Right renal cortex interstitium (tissue), 3 donors: ENCODE results near the gene SEC24A. TPM values are rescaled to one million over a fixed set of nuclear protein-coding genes. Genes with fewer than 3 reads are reported as not detected.
"Not testable (repeated sequence)": the region's sequence is repeated elsewhere in the genome, so short reads cannot be mapped to it uniquely, and the experiment has no call there.

Source experiments
- DNase-seq, 3 donors: peaks; one replicate each; pipeline ENCODE4 v3.0.0-alpha.2; 2013; ENCODE audit warnings: low read depth in 3 of 3, low spot score in 2 of 3
- polyA plus RNA-seq, 3 donors: library from polyadenylated mRNA; unstranded; fragments of 120-200 nt; gene quantifications; one replicate each; pipeline ENCODE4 v1.2.1, GENCODE V29; 2013; ENCODE audit not compliant: insufficient read length in 3 of 3

The SEC24A gene
- polyA plus RNA-seq, 3 donors = 21.3 to 22.1 (median 21.9) TPM

DNA sequence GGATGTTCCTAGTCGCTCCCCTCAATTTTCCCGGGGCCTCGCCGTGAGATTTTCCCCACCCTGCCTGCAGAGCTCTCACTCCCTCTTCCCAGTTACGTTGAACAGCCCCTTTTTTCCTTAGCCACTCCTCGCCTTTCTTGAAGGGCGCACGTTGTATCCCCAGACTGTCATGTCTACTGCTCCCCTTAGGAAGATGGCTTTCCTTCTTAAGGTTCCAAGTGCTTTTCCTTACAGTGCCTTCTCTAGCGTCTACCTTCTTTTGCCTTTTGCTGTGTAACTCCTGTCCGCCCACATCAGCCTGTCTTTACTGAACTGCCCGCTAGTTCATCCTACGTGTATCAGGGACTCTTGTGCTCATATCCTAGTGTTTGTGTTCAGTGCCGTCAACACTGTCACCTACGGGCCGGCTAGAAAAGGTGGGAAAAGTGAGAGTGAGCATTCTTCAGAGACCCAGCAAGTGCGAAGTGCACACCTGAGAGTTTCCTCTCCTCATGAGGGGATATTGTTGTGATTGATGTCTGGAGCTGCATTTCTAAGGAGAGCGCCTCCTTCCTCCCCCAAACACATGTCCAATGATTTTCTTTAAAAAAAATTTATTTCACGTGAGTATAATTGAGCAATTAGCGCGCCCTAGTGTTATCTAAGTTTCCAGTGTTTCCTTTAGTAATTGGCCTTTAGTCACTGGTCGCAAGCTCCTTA, 90.5 kb downstream of the SEC24A start:
- peak; percentile 31 to 46 (median 41) for DNase-seq

- DNase-seq = no peak
Measured at GRCh38 chr5:134741052-134741451, 92.5 kb downstream of the SEC24A start.

GRCh38 chr5:134742134-134742533, 93.5 kb downstream of the SEC24A start:
- no peak for DNase-seq

DNA sequence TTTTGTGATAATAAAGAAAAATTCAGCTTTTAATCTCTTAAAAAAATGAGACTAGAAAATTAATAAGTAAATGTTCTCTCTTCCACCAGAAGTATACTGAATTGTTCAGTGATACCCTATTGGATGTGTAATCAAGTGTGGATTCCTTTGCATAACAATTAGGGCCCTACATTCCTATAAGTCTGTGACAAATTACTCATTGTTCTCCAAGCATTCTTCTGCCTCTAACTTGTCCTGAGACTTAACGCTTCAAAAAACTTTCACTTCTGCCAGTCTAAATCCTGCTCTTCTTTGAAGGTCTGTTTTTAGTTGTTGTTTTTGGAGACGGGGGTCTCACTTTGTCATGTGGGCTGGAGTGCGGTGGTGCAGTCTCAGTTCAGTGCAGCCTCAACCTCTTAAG, 100.8 kb downstream of the SEC24A start:
- no peak for DNase-seq

GRCh38 chr5:134758176-134758503, 109.6 kb downstream of the SEC24A start:
- DNase-seq = no peak

GRCh38 chr5:134758504-134759341, 110.1 kb downstream of the SEC24A start, which contains the start of gene DDX46:
Gene DDX46 (plus strand): TSS chr5:134758779. CDS start chr5:134758939, 160 bp downstream.
- peak; percentile 77 to 88 (median 81) for DNase-seq

- not testable (repeated sequence) for DNase-seq
Measured at GRCh38 chr5:134767528-134768291, 119.1 kb downstream of the SEC24A start.

DNA sequence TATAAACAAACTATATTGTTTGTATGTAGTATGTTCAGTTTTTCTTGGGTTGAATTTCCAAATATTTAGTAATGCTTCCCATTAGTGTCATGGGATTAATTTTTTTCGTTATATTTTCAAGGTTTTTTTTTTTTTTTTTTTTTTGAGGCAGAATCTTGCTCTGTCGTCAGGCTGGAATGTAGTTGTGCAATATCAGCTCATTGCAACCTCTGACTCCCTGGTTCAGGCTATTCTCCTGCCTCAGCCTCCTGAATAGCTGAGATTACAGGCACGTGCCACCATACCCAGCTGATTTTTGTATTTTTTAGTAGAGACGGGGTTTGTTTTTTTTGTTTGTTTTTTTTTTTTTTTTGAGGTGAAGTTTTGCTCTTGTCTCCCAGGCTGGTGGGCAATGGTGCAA, 120.6 kb downstream of the SEC24A start:
- no peak for DNase-seq

GRCh38 chr5:134772461-134773125, 124.0 kb downstream of the SEC24A start:
- no peak for DNase-seq

- DNase-seq = no peak
Measured at GRCh38 chr5:134777366-134777765, 128.8 kb downstream of the SEC24A start.

Other genes starting within 250 kb of the SEC24A start
- 10 to 100 TPM; 30.6 to 32.8 (median 32.0) TPM for gene CDKN2AIPNL, start 236.9 kb upstream of the SEC24A start, polyA plus RNA-seq
- gene JADE2, start 123.1 kb upstream of the SEC24A start, polyA plus RNA-seq = 10 to 100 TPM in 1 of 3 donors, 1 to 10 TPM in 2; 9.7 to 10.3 (median 9.9) TPM
- 10 to 100 TPM; 47.7 to 51.0 (median 49.0) TPM for gene SAR1B, start 16.0 kb upstream of the SEC24A start, polyA plus RNA-seq
- 10 to 100 TPM; 64.0 to 80.0 (median 66.5) TPM for gene CAMLG, start 89.8 kb downstream of the SEC24A start, polyA plus RNA-seq
- gene DDX46, start 110.0 kb downstream of the SEC24A start, polyA plus RNA-seq = 10 to 100 TPM; 73.6 to 89.4 (median 78.0) TPM
- gene C5orf24, start 197.2 kb downstream of the SEC24A start, polyA plus RNA-seq = 100 to 1,000 TPM; 103 to 107 (median 107) TPM
- 10 to 100 TPM; 79.4 to 88.4 (median 79.6) TPM for gene TXNDC15, start 225.6 kb downstream of the SEC24A start, polyA plus RNA-seq